Activated CD4-positive, alpha-beta T cell treated with anti-CD3 and anti-CD28 coated beads, Interleukin-2, amount 10 ng/mL, durations not matched to agents 7 days and 5 days (primary cell): ENCODE measurements around the gene RNF11. TPM values are rescaled to one million over a fixed set of nuclear protein-coding genes. Genes with fewer than 3 reads are reported as not detected.
A peak's percentile ranks its signal among the peaks of the same experiment; 100 is the strongest.
"Not testable (repeated sequence)": the region's sequence is repeated elsewhere in the genome, so short reads cannot be mapped to it uniquely, and the experiment has no call there.

Source experiments
- CTCF ChIA-PET: fragments of 350-600 bp; sonication (Branson Sonifier 250); formaldehyde crosslinking; loops from one replicate; lab custom pipeline; 2021; ENCODE audit warnings: antibody characterized with exemption; lab: Charles Lee
- POLR2A ChIA-PET: fragments of 350-600 bp; sonication (Branson Sonifier 250); formaldehyde crosslinking; loops from one replicate; lab custom pipeline; 2021; ENCODE audit warnings: antibody characterized with exemption; lab: Charles Lee
- DNase-seq: peaks from one replicate; pipeline ENCODE4 v3.0.0-alpha.2; 2020
- H3K27ac Mint-ChIP-seq: one replicate; pipeline ENCODE4 v1.8.0; 2021; ENCODE audit warnings: mild to moderate bottlenecking, moderate library complexity, mixed read lengths
- H3K27me3 Mint-ChIP-seq: one replicate; pipeline ENCODE4 v1.8.0; 2021; ENCODE audit warnings: mixed read lengths
- H3K36me3 Mint-ChIP-seq: one replicate; pipeline ENCODE4 v1.8.0; 2021; ENCODE audit warnings: low read depth, mixed read lengths
- H3K4me1 Mint-ChIP-seq: one replicate; pipeline ENCODE4 v1.8.0; 2021; ENCODE audit warnings: mixed read lengths
- H3K4me3 Mint-ChIP-seq: one replicate; pipeline ENCODE4 v1.8.0; 2021; ENCODE audit warnings: mild to moderate bottlenecking, moderate library complexity, mixed read lengths
- H3K9me3 Mint-ChIP-seq: one replicate; pipeline ENCODE4 v1.8.0; 2021; ENCODE audit warnings: mixed read lengths
- total RNA-seq, 2 experiments: library from RNA; stranded (reverse); gene quantifications; one replicate each; pipeline ENCODE4 v1.2.3, GENCODE V29; 2021

The RNF11 gene
- total RNA-seq, 2 experiments from 2014 or later, result 23.4 to 25.9 TPM

GRCh38 chr1:51215169-51215568 lies 20.9 kb upstream of the RNF11 start:
- Mint-ChIP-seq H3K36me3 (no peaks in the 10 kb centered on the region), H3K4me3 (no peak overlapping the region), H3K9me3 (no peaks in the 10 kb centered on the region), H3K27ac (peak overlapping the region; percentile 0), H3K27me3 (no peaks in the 10 kb centered on the region), H3K4me1 (peaks cover 21% of the 10 kb centered on the region)
- POLR2A ChIA-PET, result no interaction called here
- CTCF ChIA-PET, result interaction anchor here (0.8 to 1.3 kb wide), 3 partner anchors 18 to 358 kb away, joined by 3 to 4 read pairs (median 3); no protein-coding TSS in a partner anchor
- DNase-seq, result no peak

- Mint-ChIP-seq H3K9me3 (no peaks in the 10 kb centered on the region), H3K4me3 (no peak overlapping the region), H3K36me3 (no peaks in the 10 kb centered on the region), H3K27me3 (no peaks in the 10 kb centered on the region), H3K4me1 (peaks cover 21% of the 10 kb centered on the region), H3K27ac (no peak overlapping the region)
- ChIA-PET POLR2A (no interaction called here), CTCF (interaction anchor here (0.7 to 1.0 kb wide), 2 partner anchors 21 to 334 kb away, joined by 3 to 4 read pairs; no protein-coding TSS in a partner anchor)
- no peak for DNase-seq
Observed at GRCh38 chr1:51216631-51217030, 19.4 kb upstream of the RNF11 start.

- no peak overlapping the region for H3K27ac Mint-ChIP-seq
- no peak for DNase-seq
- ChIA-PET POLR2A (no interaction called here), CTCF (interaction anchor here (0.7 kb wide), 1 partner anchor 334 kb away, joined by 4 read pairs; no protein-coding TSS in a partner anchor)
- no peaks in the 10 kb centered on the region for H3K36me3 Mint-ChIP-seq
- H3K27me3 Mint-ChIP-seq, result no peaks in the 10 kb centered on the region
- H3K9me3 Mint-ChIP-seq, result peaks cover under 1% of the 10 kb centered on the region
- peaks cover 21% of the 10 kb centered on the region for H3K4me1 Mint-ChIP-seq
- no peak overlapping the region for H3K4me3 Mint-ChIP-seq
Observed at GRCh38 chr1:51217101-51217500, 19.0 kb upstream of the RNF11 start.

- H3K36me3 Mint-ChIP-seq, result no peaks in the 10 kb centered on the region
- peaks cover 4% of the 10 kb centered on the region for H3K9me3 Mint-ChIP-seq
- POLR2A ChIA-PET, result no interaction called here
- no peak for DNase-seq
- CTCF ChIA-PET, result no interaction called here
- no peak overlapping the region for H3K4me3 Mint-ChIP-seq
- H3K27ac Mint-ChIP-seq, result no peak overlapping the region
- peaks cover 21% of the 10 kb centered on the region for H3K4me1 Mint-ChIP-seq
- H3K27me3 Mint-ChIP-seq, result no peaks in the 10 kb centered on the region
Observed at GRCh38 chr1:51218570-51218969, 17.5 kb upstream of the RNF11 start.

GRCh38 chr1:51219022-51219421 lies 17.1 kb upstream of the RNF11 start:
- ChIA-PET POLR2A (no interaction called here), CTCF (no interaction called here)
- H3K4me1 Mint-ChIP-seq, result peaks cover 19% of the 10 kb centered on the region
- H3K36me3 Mint-ChIP-seq, result no peaks in the 10 kb centered on the region
- peaks cover 4% of the 10 kb centered on the region for H3K9me3 Mint-ChIP-seq
- DNase-seq, result no peak
- no peaks in the 10 kb centered on the region for H3K27me3 Mint-ChIP-seq
- no peak overlapping the region for H3K4me3 Mint-ChIP-seq
- no peak overlapping the region for H3K27ac Mint-ChIP-seq

GRCh38 chr1:51221529-51221928 lies 14.5 kb upstream of the RNF11 start:
- H3K27me3 Mint-ChIP-seq, DNase-seq, H3K27ac Mint-ChIP-seq, H3K4me3 Mint-ChIP-seq, H3K36me3 Mint-ChIP-seq, CTCF ChIA-PET, POLR2A ChIA-PET, H3K9me3 Mint-ChIP-seq, H3K4me1 Mint-ChIP-seq: not testable (repeated sequence)

GRCh38 chr1:51222136-51222787 lies 13.8 kb upstream of the RNF11 start:
- DNase-seq, result no peak
- ChIA-PET CTCF (no interaction called here), POLR2A (no interaction called here)
- H3K27ac Mint-ChIP-seq, result no peak overlapping the region
- no peak overlapping the region for H3K4me3 Mint-ChIP-seq
- no peaks in the 10 kb centered on the region for H3K36me3 Mint-ChIP-seq
- H3K9me3 Mint-ChIP-seq, result peaks cover 4% of the 10 kb centered on the region
- no peaks in the 10 kb centered on the region for H3K27me3 Mint-ChIP-seq
- H3K4me1 Mint-ChIP-seq, result no peaks in the 10 kb centered on the region

GRCh38 chr1:51222809-51223208 lies 13.3 kb upstream of the RNF11 start:
- CTCF ChIA-PET, result no interaction called here

GRCh38 chr1:51224255-51224654 lies 11.8 kb upstream of the RNF11 start:
- Mint-ChIP-seq H3K4me1 (no peaks in the 10 kb centered on the region), H3K27ac (no peak overlapping the region), H3K36me3 (no peaks in the 10 kb centered on the region), H3K9me3 (peaks cover 4% of the 10 kb centered on the region), H3K27me3 (no peaks in the 10 kb centered on the region), H3K4me3 (no peak overlapping the region)
- CTCF ChIA-PET, result interaction anchor here (0.5 kb wide), 1 partner anchor 1144 kb away, joined by 3 read pairs; no protein-coding TSS in a partner anchor
- POLR2A ChIA-PET, result no interaction called here
- DNase-seq, result no peak

More at GRCh38 chr1:51222809-51223208, 13.3 kb upstream of the RNF11 start:
- Mint-ChIP-seq H3K9me3 (peaks cover 4% of the 10 kb centered on the region), H3K27me3 (no peaks in the 10 kb centered on the region), H3K36me3 (no peaks in the 10 kb centered on the region), H3K27ac (no peak overlapping the region), H3K4me1 (no peaks in the 10 kb centered on the region), H3K4me3 (no peak overlapping the region)
- POLR2A ChIA-PET, result no interaction called here
- DNase-seq, result no peak

GRCh38 chr1:51227231-51227960 lies 8.7 kb upstream of the RNF11 start:
- DNase-seq, H3K27me3 Mint-ChIP-seq, H3K36me3 Mint-ChIP-seq, POLR2A ChIA-PET, H3K9me3 Mint-ChIP-seq, H3K4me3 Mint-ChIP-seq, H3K4me1 Mint-ChIP-seq, H3K27ac Mint-ChIP-seq: not testable (repeated sequence)
- CTCF ChIA-PET, result interaction anchor here (2.3 kb wide), 1 partner anchor 11 kb away, joined by 5 read pairs; no protein-coding TSS in a partner anchor

- H3K36me3 Mint-ChIP-seq, H3K4me1 Mint-ChIP-seq, POLR2A ChIA-PET, DNase-seq, CTCF ChIA-PET, H3K4me3 Mint-ChIP-seq, H3K27me3 Mint-ChIP-seq, H3K9me3 Mint-ChIP-seq, H3K27ac Mint-ChIP-seq: not testable (repeated sequence)
Observed at GRCh38 chr1:51228471-51228870, 7.6 kb upstream of the RNF11 start.

GRCh38 chr1:51230501-51231078 lies 5.5 kb upstream of the RNF11 start:
- no peaks in the 10 kb centered on the region for H3K9me3 Mint-ChIP-seq
- H3K27ac Mint-ChIP-seq, result no peak overlapping the region
- ChIA-PET CTCF (interaction anchor here (0.6 kb wide), 1 partner anchor 1479 kb away, joined by 4 read pairs; no protein-coding TSS in a partner anchor), POLR2A (no interaction called here)
- no peaks in the 10 kb centered on the region for H3K27me3 Mint-ChIP-seq
- H3K36me3 Mint-ChIP-seq, result no peaks in the 10 kb centered on the region
- H3K4me3 Mint-ChIP-seq, result no peak overlapping the region
- peaks cover 11% of the 10 kb centered on the region for H3K4me1 Mint-ChIP-seq
- DNase-seq, result no peak

- no peaks in the 10 kb centered on the region for H3K27me3 Mint-ChIP-seq
- H3K27ac Mint-ChIP-seq, result no peak overlapping the region
Observed at GRCh38 chr1:51231120-51231519, 5.0 kb upstream of the RNF11 start.

More at GRCh38 chr1:51231120-51231519, 5.0 kb upstream of the RNF11 start:
- ChIA-PET CTCF (no interaction called here), POLR2A (no interaction called here)
- H3K4me3 Mint-ChIP-seq, result no peak overlapping the region
- no peak for DNase-seq
- no peaks in the 10 kb centered on the region for H3K9me3 Mint-ChIP-seq
- H3K4me1 Mint-ChIP-seq, result peaks cover 15% of the 10 kb centered on the region
- H3K36me3 Mint-ChIP-seq, result no peaks in the 10 kb centered on the region
